H9 (cell line): Measurements from ENCODE around the gene RRP12. TPM values are rescaled to one million over a fixed set of nuclear protein-coding genes. Genes with fewer than 3 reads are reported as not detected.

ENCODE experiments used
- DNase-seq: peaks from one replicate; pipeline ENCODE4 v3.0.0-alpha.2; 2017
- H2AFZ ChIP-seq: one replicate; pipeline ENCODE4 v1.6.1; 2013; ENCODE audit warnings: mild to moderate bottlenecking, low read length, control low read depth, moderate library complexity
- H2AK5ac ChIP-seq: 2 replicates; pipeline ENCODE4 v1.6.1; 2013; ENCODE audit warnings: low read length, control low read depth, mixed read lengths; ENCODE audit not compliant: insufficient read length
- H2BK120ac ChIP-seq: one replicate; pipeline ENCODE4 v1.6.1; 2013; ENCODE audit warnings: low read depth, mild to moderate bottlenecking, low read length, control low read depth, inconsistent platforms; ENCODE audit not compliant: poor library complexity, severe bottlenecking
- H2BK12ac ChIP-seq: 2 replicates; pipeline ENCODE4 v1.6.1; 2013; ENCODE audit warnings: low read length, control low read depth, mixed read lengths, low read depth; ENCODE audit not compliant: insufficient read length
- H2BK15ac ChIP-seq: 2 replicates; pipeline ENCODE4 v1.6.1; 2013; ENCODE audit warnings: low read depth, low read length, control low read depth
- H2BK20ac ChIP-seq: one replicate; pipeline ENCODE4 v1.6.1; 2013; ENCODE audit warnings: low read depth, mild to moderate bottlenecking, low read length, control low read depth, inconsistent platforms; ENCODE audit not compliant: poor library complexity, severe bottlenecking
- H2BK5ac ChIP-seq: 2 replicates; pipeline ENCODE4 v1.6.1; 2013; ENCODE audit warnings: low read length, control low read depth, mixed read lengths; ENCODE audit not compliant: insufficient read length
- H3K14ac ChIP-seq: 2 replicates; pipeline ENCODE4 v1.6.1; 2013; ENCODE audit warnings: low read length, control low read depth; ENCODE audit not compliant: insufficient read depth
- H3K18ac ChIP-seq: 2 replicates; pipeline ENCODE4 v1.6.1; 2013; ENCODE audit warnings: low read depth, mild to moderate bottlenecking, mixed read lengths, low read length, control low read depth; ENCODE audit not compliant: insufficient read length
- H3K23ac ChIP-seq: 2 replicates; pipeline ENCODE4 v1.6.1; 2013; ENCODE audit warnings: low read length, control low read depth, mixed read lengths, low read depth; ENCODE audit not compliant: insufficient read length
- H3K23me2 ChIP-seq: 2 replicates; pipeline ENCODE4 v1.6.1; 2013; ENCODE audit warnings: low read depth, mild to moderate bottlenecking, mixed read lengths, low read length, control low read depth; ENCODE audit not compliant: insufficient read length, poor library complexity, severe bottlenecking
- H3K27ac ChIP-seq: 2 replicates; pipeline ENCODE4 v1.5.1; 2013; ENCODE audit warnings: low read length, control low read depth, mixed read lengths, low read depth; ENCODE audit not compliant: insufficient read length
- H3K27me3 ChIP-seq: 2 replicates; pipeline ENCODE4 v1.6.1; 2013; ENCODE audit warnings: low read length, control low read depth, inconsistent platforms; ENCODE audit not compliant: insufficient read depth
- H3K4ac ChIP-seq: 2 replicates; pipeline ENCODE4 v1.6.1; 2013; ENCODE audit warnings: low read depth, mild to moderate bottlenecking, control low read depth, inconsistent platforms, low read length, moderate library complexity
- H3K4me1 ChIP-seq: 2 replicates; pipeline ENCODE4 v1.6.1; 2013; ENCODE audit warnings: low read length, control low read depth, inconsistent platforms; ENCODE audit not compliant: insufficient read depth
- H3K4me2 ChIP-seq: 2 replicates; pipeline ENCODE4 v1.6.1; 2013; ENCODE audit warnings: low read length, control low read depth, mixed read lengths; ENCODE audit not compliant: insufficient read length, insufficient read depth
- H3K56ac ChIP-seq: 2 replicates; pipeline ENCODE4 v1.6.1; 2013; ENCODE audit warnings: low read depth, mild to moderate bottlenecking, mixed read lengths, low read length, control low read depth; ENCODE audit not compliant: insufficient read length
- H3K79me1 ChIP-seq: 2 replicates; pipeline ENCODE4 v1.6.1; 2013; ENCODE audit warnings: low read depth, mild to moderate bottlenecking, moderate library complexity, low read length, control low read depth, inconsistent platforms; ENCODE audit not compliant: insufficient read depth, poor library complexity, severe bottlenecking
- H3K79me2 ChIP-seq: 2 replicates; pipeline ENCODE4 v1.6.1; 2013; ENCODE audit warnings: low read length, control low read depth, inconsistent platforms; ENCODE audit not compliant: insufficient read depth
- H3K9ac ChIP-seq: 2 replicates; pipeline ENCODE4 v1.6.1; 2013; ENCODE audit warnings: low read length, control low read depth, mixed read lengths; ENCODE audit not compliant: insufficient read length; ENCODE audit errors: extremely low read depth
- H3K9me3 ChIP-seq: one replicate; pipeline ENCODE4 v1.6.1; 2013; ENCODE audit warnings: low read depth, low read length, inconsistent platforms; ENCODE audit not compliant: control insufficient read depth
- H3T11ph ChIP-seq: one replicate; pipeline ENCODE4 v1.6.1; 2013; ENCODE audit warnings: mild to moderate bottlenecking, low read length, control low read depth, inconsistent platforms
- H4K20me1 ChIP-seq: one replicate; pipeline ENCODE4 v1.6.1; 2013; ENCODE audit not compliant: control insufficient read depth, insufficient read length, insufficient read depth
- H4K5ac ChIP-seq: 2 replicates; pipeline ENCODE4 v1.6.1; 2013; ENCODE audit warnings: low read depth, mild to moderate bottlenecking, mixed read lengths, low read length, control low read depth; ENCODE audit not compliant: insufficient read length
- H4K8ac ChIP-seq: replicated peaks from 2 replicates; pipeline ENCODE4 v1.6.1; 2013; ENCODE audit warnings: low read length, control low read depth, mixed read lengths, low read depth; ENCODE audit not compliant: insufficient read length
- H4K91ac ChIP-seq: 2 replicates; pipeline ENCODE4 v1.6.1; 2013; ENCODE audit warnings: low read depth, mild to moderate bottlenecking, moderate library complexity, mixed read lengths, low read length, control low read depth; ENCODE audit not compliant: insufficient read length
- H3K27ac Mint-ChIP-seq, 3 experiments: 2 replicates in 2 of 3; 3 replicates in 1 of 3; pipeline ENCODE4 v1.8.0; 2020 to 2021; ENCODE audit warnings: mixed read lengths in 3 of 3, mild to moderate bottlenecking in 1 of 3, moderate library complexity in 1 of 3
- H3K27me3 Mint-ChIP-seq: 2 replicates; pipeline ENCODE4 v1.8.0; 2021; ENCODE audit warnings: low read depth, mild to moderate bottlenecking, moderate library complexity, mixed read lengths
- H3K36me3 Mint-ChIP-seq, 3 experiments: 2 replicates in 2 of 3; 3 replicates in 1 of 3; pipeline ENCODE4 v1.8.0; 2020 to 2021; ENCODE audit warnings: low read depth in 3 of 3, mixed read lengths in 3 of 3; ENCODE audit not compliant: insufficient read depth in 1 of 3
- H3K4me1 Mint-ChIP-seq, 2 experiments: 2 replicates each; pipeline ENCODE4 v1.8.0; 2020; ENCODE audit warnings: mixed read lengths in 2 of 2
- H3K4me3 Mint-ChIP-seq, 2 experiments: 2 replicates in 1 of 2; 3 replicates in 1 of 2; pipeline ENCODE4 v1.8.0; 2020 to 2021; ENCODE audit warnings: mild to moderate bottlenecking in 2 of 2, mixed read lengths in 2 of 2, moderate library complexity in 1 of 2
- H3K9me3 Mint-ChIP-seq, 2 experiments: 2 replicates in 1 of 2; 3 replicates in 1 of 2; pipeline ENCODE4 v1.8.0; 2020; ENCODE audit warnings: mild to moderate bottlenecking in 2 of 2, mixed read lengths in 2 of 2, moderate library complexity in 1 of 2
- CTCF ChIP-seq: fragments of 200-600 bp; sonication (generic); conservative IDR thresholded peaks from 3 replicates; pipeline ENCODE4 v1.8.0; 2021; ENCODE audit warnings: antibody characterized with exemption, mild to moderate bottlenecking
- WGBS: extraction: QIAGEN DNeasy Blood & Tissue Kit; methylation state at CpG from one replicate; pipeline ENCODE4 v1.1.7; 2013; ENCODE audit warnings: missing lambda C conversion rate, low lambda C conversion rate, mixed read lengths; ENCODE audit not compliant: insufficient read length; ENCODE audit errors: extremely low coverage; 5-methylcytosine and 5-hydroxymethylcytosine counted together
- total RNA-seq: library from RNA; stranded (reverse); gene quantifications from 2 replicates; pipeline ENCODE4 v1.2.1, GENCODE V29; 2021

The RRP12 gene
- total RNA-seq, 1 experiment from 2014 or later = 71.6 TPM

GRCh38 chr10:97341416-97341815 is 59.7 kb downstream of the RRP12 start:
- H2AK5ac ChIP-seq = no peak overlapping the region
- no peak overlapping the region for H4K5ac ChIP-seq
- H4K91ac ChIP-seq = no peak overlapping the region
- WGBS = no CpG with 5 or more reads among the region's 2 CpGs
- H3K27ac Mint-ChIP-seq = peak overlapping the region in 2 of 3 experiments; percentile 65 to 74; a peak in 3 of 7 replicates
- H4K8ac ChIP-seq = no peak overlapping the region
- H2BK12ac ChIP-seq = no peak overlapping the region
- H4K20me1 ChIP-seq = peaks cover 3% of the 10 kb centered on the region
- no peaks in the 10 kb centered on the region; a peak in 1 of 5 replicates for H3K9me3 Mint-ChIP-seq
- H3K14ac ChIP-seq = no peak overlapping the region
- no peak overlapping the region for H2BK5ac ChIP-seq
- no peak overlapping the region for H3K56ac ChIP-seq
- no peak overlapping the region for H3K4me2 ChIP-seq
- no peak overlapping the region for H3K4me3 Mint-ChIP-seq
- no peaks in the 10 kb centered on the region for H3K23me2 ChIP-seq
- H3K36me3 Mint-ChIP-seq = peaks cover 0 to 6% (median 0%) of the 10 kb centered on the region in 3 experiments; a peak in 2 of 7 replicates
- no peak overlapping the region for H2BK15ac ChIP-seq
- peaks cover 42 to 53% of the 10 kb centered on the region in 2 experiments for H3K4me1 Mint-ChIP-seq
- H3K79me1 ChIP-seq = no peaks in the 10 kb centered on the region
- DNase-seq = no peak
- H3K4ac ChIP-seq = no peak overlapping the region
- no peak overlapping the region for H3K23ac ChIP-seq
- H2AFZ ChIP-seq = no peak overlapping the region
- H3K18ac ChIP-seq = no peak overlapping the region
- TF ChIP-seq CTCF = no peak
- H3T11ph ChIP-seq = no peak overlapping the region
- H3K4me1 ChIP-seq = peaks cover 7% of the 10 kb centered on the region
- H3K27ac ChIP-seq = no peak overlapping the region
- no peak overlapping the region for H2BK120ac ChIP-seq
- H3K27me3 Mint-ChIP-seq = no peaks in the 10 kb centered on the region; the same call in 1 of the 2 replicates
- no peaks in the 10 kb centered on the region for H3K9me3 ChIP-seq
- no peak overlapping the region for H3K9ac ChIP-seq
- H3K79me2 ChIP-seq = no peaks in the 10 kb centered on the region
- H3K27me3 ChIP-seq = no peaks in the 10 kb centered on the region
- H2BK20ac ChIP-seq = no peak overlapping the region
